SK-N-SH (cell line): ENCODE data around the gene MEGF8. TPM values are rescaled to one million over a fixed set of nuclear protein-coding genes. Genes with fewer than 3 reads are reported as not detected.

Experiments
- CTCF ChIA-PET: fragments of 300-600, 350-600 bp; formaldehyde crosslinking; extraction: SDS; loops from one replicate; lab custom pipeline; 2021; lab: Yijun Ruan, JAX
- POLR2A ChIA-PET: fragments of 350-600 bp; sonication (Branson Sonifier 250); formaldehyde crosslinking; extraction: SDS; loops from one replicate; lab custom pipeline; 2020; ENCODE audit warnings: antibody characterized with exemption, inconsistent platforms; lab: Yijun Ruan, JAX
- DNase-seq: peaks from one replicate; pipeline ENCODE4 v3.0.0; 2012
- H2AFZ ChIP-seq: fragments of 200-600 bp; sonication (generic); 2 replicates; pipeline ENCODE4 v1.8.1; 2016; ENCODE audit warnings: antibody characterized with exemption, mild to moderate bottlenecking, low read depth
- H3F3A ChIP-seq: fragments of 200-600 bp; sonication (generic); replicated peaks from 2 replicates; pipeline ENCODE3; 2016; ENCODE audit warnings: antibody characterized with exemption, mild to moderate bottlenecking; ENCODE audit not compliant: insufficient read depth
- H3K27ac ChIP-seq, 2 experiments: fragments of 200-500 bp in 1 of 2; fragments of 200-600 bp in 1 of 2; sonication (Bioruptor generic) in 1 of 2; sonication (generic), shearing (Covaris generic) in 1 of 2; 2 replicates each; pipeline versions ENCODE4 v1.5.1 to v1.6.1; 2014 to 2016; ENCODE audit warnings: low read depth in 2 of 2, inconsistent platforms in 1 of 2, low read length in 1 of 2, mild to moderate bottlenecking in 1 of 2, mixed read lengths in 1 of 2
- H3K27me3 ChIP-seq: fragments of 200-600 bp; sonication (generic), shearing (Covaris generic); 2 replicates; pipeline ENCODE4 v1.6.1; 2016; ENCODE audit warnings: mixed run types; ENCODE audit not compliant: insufficient read depth
- H3K36me3 ChIP-seq, 2 experiments: fragments of 200-500 bp in 1 of 2; fragments of 200-600 bp in 1 of 2; sonication (Bioruptor generic) in 1 of 2; sonication (generic) in 1 of 2; replicated peaks in 1 of 2; 2 replicates each; pipeline versions ENCODE3 to v1.5.1; 2014 to 2016; ENCODE audit warnings: low read length in 1 of 2, mild to moderate bottlenecking in 1 of 2; ENCODE audit not compliant: insufficient read depth in 2 of 2, control insufficient read depth in 1 of 2
- H3K4me1 ChIP-seq, 2 experiments: fragments of 200-500 bp in 1 of 2; fragments of 200-600 bp in 1 of 2; sonication (Bioruptor generic) in 1 of 2; sonication (generic), shearing (Covaris generic) in 1 of 2; 2 replicates each; pipeline versions ENCODE4 v1.5.1 to v1.6.1; 2014 to 2016; ENCODE audit warnings: low read depth in 1 of 2, low read length in 1 of 2, mixed run types in 1 of 2; ENCODE audit not compliant: insufficient read depth in 2 of 2, control insufficient read depth in 1 of 2
- H3K4me2 ChIP-seq: fragments of 200-600 bp; sonication (generic), shearing (Covaris generic); 2 replicates; pipeline ENCODE4 v1.6.1; 2017; ENCODE audit warnings: mixed run types
- H3K4me3 ChIP-seq, 2 experiments: fragments of 200-500 bp in 1 of 2; fragments of 200-600 bp in 1 of 2; sonication (Bioruptor generic) in 1 of 2; sonication (generic), shearing (Covaris generic) in 1 of 2; 2 replicates each; pipeline versions ENCODE4 v1.5.1 to v1.8.1; 2014 to 2016; ENCODE audit warnings: low read depth in 2 of 2, inconsistent platforms in 1 of 2, low read length in 1 of 2, mild to moderate bottlenecking in 1 of 2, mixed read lengths in 1 of 2, moderate library complexity in 1 of 2
- H3K79me2 ChIP-seq: fragments of 200-600 bp; sonication (generic); 2 replicates; pipeline ENCODE4 v1.8.1; 2017; ENCODE audit warnings: mild to moderate bottlenecking; ENCODE audit not compliant: insufficient read depth
- H3K9ac ChIP-seq: fragments of 200-600 bp; sonication (generic); 2 replicates; pipeline ENCODE4 v1.6.1; 2017; ENCODE audit warnings: mixed run types
- H3K9me2 ChIP-seq: fragments of 200-600 bp; sonication (generic); 2 replicates; pipeline ENCODE4 v1.6.1; 2017; ENCODE audit warnings: mixed run types
- H3K9me3 ChIP-seq: fragments of 200-600 bp; sonication (generic); 2 replicates; pipeline ENCODE4 v1.6.1; 2017; ENCODE audit warnings: mixed run types, mild to moderate bottlenecking, moderate library complexity
- H4K20me1 ChIP-seq: fragments of 200-600 bp; sonication (generic); 2 replicates; pipeline ENCODE4 v1.6.1; 2017; ENCODE audit warnings: mild to moderate bottlenecking, mixed run types; ENCODE audit not compliant: insufficient read depth
- CHD2 ChIP-seq: fragments of 150-350 bp; IDR thresholded peaks from 2 replicates; pipeline ENCODE4 v1.6.1; 2018; ENCODE audit warnings: low read length; ENCODE audit not compliant: partially characterized antibody
- EZH2phosphoT487 ChIP-seq: fragments of 200-600 bp; sonication (generic); IDR thresholded peaks from 2 replicates; pipeline ENCODE4 v1.6.1; 2017; ENCODE audit warnings: low read depth, mixed run types, mild to moderate bottlenecking, antibody characterized with exemption, moderate library complexity, borderline replicate concordance
- FOSL2 ChIP-seq: IDR thresholded peaks from 2 replicates; pipeline ENCODE4 v1.4.0; 2012; ENCODE audit warnings: low read depth, mild to moderate bottlenecking, moderate library complexity, borderline replicate concordance
- GABPA ChIP-seq: IDR thresholded peaks from 2 replicates; pipeline ENCODE4 v1.4.0; 2012; ENCODE audit warnings: low read depth, mild to moderate bottlenecking
- IRF3 ChIP-seq: fragments of 150-350 bp; IDR thresholded peaks from 2 replicates; pipeline ENCODE4 v1.6.1; 2016; ENCODE audit warnings: mild to moderate bottlenecking, low read depth, low read length
- JUND ChIP-seq: IDR thresholded peaks from 2 replicates; pipeline ENCODE4 v1.4.0; 2012
- MEF2A ChIP-seq: IDR thresholded peaks from 2 replicates; pipeline ENCODE4 v1.4.0; 2012; ENCODE audit warnings: low read depth, borderline replicate concordance
- NFIC ChIP-seq: IDR thresholded peaks from 2 replicates; pipeline ENCODE4 v1.4.0; 2012; ENCODE audit warnings: borderline replicate concordance
- TEAD4 ChIP-seq: IDR thresholded peaks from 2 replicates; pipeline ENCODE4 v1.4.0; 2012; ENCODE audit warnings: mild to moderate bottlenecking, borderline replicate concordance; ENCODE audit not compliant: insufficient read depth
- YY1 ChIP-seq: IDR thresholded peaks from 2 replicates; pipeline ENCODE4 v1.4.0; 2012; ENCODE audit warnings: low read depth, mild to moderate bottlenecking
- WGBS: methylation state at CpG from one replicate; pipeline ENCODE4 v1.1.6; 2017; ENCODE audit warnings: low lambda C conversion rate; 5-methylcytosine and 5-hydroxymethylcytosine counted together
- polyA plus RNA-seq, 3 experiments: library from polyadenylated mRNA; depleted of rRNA; stranded (reverse); fragments of >200 nt; gene quantifications; 2 replicates each; pipeline ENCODE4 v1.2.3, GENCODE V29; 2012
- TF ChIP-seq, protein P1 (sequence below): fragments of 150-350 bp; IDR thresholded peaks from 2 replicates; pipeline ENCODE4 v1.6.1; 2017; ENCODE audit warnings: antibody characterized with exemption, low read length, low read depth, borderline replicate concordance
- TF ChIP-seq, protein P2 (sequence below): IDR thresholded peaks from 2 replicates; pipeline ENCODE4 v1.4.0; 2012; ENCODE audit warnings: low read depth, borderline replicate concordance

The MEGF8 gene
- polyA plus RNA-seq, 1 of the 3 experiments (the other 2 are of a cell fraction), result 19.1 TPM

DNA sequence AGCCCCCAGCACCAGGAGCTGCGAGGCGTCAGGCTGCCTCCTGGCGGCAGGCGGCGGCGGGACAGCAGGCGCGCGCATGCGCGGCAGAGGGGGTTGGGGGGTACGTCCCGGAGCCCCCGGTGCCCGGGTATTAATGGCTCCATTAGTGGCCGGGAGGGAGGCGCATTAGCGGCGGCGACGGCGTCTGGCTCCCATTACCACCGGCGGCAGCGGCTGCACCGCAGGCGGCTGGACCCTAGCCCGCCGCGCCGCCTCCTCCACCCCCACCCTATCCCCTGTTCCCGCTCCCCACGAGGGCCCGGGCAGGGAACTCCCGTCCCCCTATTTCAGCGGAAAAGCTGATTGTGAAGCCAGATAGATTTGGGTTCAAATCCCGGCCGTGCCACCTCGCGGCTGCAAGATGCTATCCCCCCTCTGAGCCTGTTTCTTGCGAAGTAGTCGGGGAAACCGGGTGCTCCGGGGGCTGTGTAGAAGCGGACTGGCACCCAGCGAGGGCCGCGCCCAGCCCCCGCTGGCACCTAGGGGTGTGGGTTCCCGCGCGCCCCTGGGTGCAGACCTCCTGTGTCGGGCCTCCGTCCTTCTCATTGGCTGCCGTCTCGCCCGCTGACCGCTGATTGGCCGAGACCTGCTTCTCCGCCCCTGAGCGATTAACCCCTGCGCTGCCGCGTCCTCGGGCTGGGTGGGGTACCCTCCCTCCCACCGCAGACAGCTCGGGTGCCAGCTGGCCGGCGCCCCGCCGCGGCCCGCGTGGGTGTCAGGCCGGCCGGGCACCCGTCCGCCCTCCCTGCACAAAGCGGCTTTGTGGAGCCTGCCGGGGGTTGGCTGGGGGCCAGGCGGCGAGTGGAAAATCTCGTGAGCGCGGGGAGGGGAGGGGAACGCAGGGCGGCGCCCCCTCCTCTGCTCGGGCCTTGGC is 45.3 kb upstream of the MEGF8 start (continued):
- TF ChIP-seq CHD2 (peak; percentile 37), IRF3 (peak; percentile 49), EZH2phosphoT487 (no peak), GABPA (no peak), YY1 (no peak), TEAD4 (no peak)
- TF ChIP-seq, protein P1, sequence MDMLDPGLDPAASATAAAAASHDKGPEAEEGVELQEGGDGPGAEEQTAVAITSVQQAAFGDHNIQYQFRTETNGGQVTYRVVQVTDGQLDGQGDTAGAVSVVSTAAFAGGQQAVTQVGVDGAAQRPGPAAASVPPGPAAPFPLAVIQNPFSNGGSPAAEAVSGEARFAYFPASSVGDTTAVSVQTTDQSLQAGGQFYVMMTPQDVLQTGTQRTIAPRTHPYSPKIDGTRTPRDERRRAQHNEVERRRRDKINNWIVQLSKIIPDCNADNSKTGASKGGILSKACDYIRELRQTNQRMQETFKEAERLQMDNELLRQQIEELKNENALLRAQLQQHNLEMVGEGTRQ, result no peak
- TF ChIP-seq, protein P2, sequence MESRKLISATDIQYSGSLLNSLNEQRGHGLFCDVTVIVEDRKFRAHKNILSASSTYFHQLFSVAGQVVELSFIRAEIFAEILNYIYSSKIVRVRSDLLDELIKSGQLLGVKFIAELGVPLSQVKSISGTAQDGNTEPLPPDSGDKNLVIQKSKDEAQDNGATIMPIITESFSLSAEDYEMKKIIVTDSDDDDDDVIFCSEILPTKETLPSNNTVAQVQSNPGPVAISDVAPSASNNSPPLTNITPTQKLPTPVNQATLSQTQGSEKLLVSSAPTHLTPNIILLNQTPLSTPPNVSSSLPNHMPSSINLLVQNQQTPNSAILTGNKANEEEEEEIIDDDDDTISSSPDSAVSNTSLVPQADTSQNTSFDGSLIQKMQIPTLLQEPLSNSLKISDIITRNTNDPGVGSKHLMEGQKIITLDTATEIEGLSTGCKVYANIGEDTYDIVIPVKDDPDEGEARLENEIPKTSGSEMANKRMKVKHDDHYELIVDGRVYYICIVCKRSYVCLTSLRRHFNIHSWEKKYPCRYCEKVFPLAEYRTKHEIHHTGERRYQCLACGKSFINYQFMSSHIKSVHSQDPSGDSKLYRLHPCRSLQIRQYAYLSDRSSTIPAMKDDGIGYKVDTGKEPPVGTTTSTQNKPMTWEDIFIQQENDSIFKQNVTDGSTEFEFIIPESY, result no peak

DNA sequence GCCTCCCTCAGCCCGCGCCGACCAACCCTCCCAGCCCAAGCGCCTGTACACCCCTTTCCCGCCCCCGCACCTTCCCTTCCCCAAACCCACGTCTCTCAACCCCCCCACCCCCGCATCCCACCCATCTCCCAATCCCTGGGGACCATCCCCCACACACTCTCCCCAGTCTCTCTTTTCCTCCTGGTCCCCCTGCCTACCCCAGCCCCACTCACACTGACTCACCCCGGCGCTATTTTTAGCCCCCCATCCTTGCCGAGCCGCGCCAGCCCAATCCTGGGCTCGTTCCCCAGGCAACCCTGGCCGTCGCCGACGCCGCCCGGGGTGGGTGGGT is 44.7 kb upstream of the MEGF8 start:
- Histone ChIP-seq H2AFZ (no peak overlapping the region), H3K4me1 (peaks cover 52 to 73% of the 10 kb centered on the region in 2 experiments), H4K20me1 (peaks cover 12% of the 10 kb centered on the region; the same call in 1 of the 2 replicates), H3K9ac (peak overlapping the region; percentile 83), H3K9me2 (no peaks in the 10 kb centered on the region), H3K36me3 (peaks cover 3 to 5% of the 10 kb centered on the region in 2 experiments), H3K9me3 (no peaks in the 10 kb centered on the region), H3K79me2 (peaks cover 64% of the 10 kb centered on the region), H3K4me2 (peak overlapping the region; percentile 97), H3K4me3 (peak overlapping the region; percentile 69 to 80), H3K27ac (peak overlapping the region; percentile 93 to 96), H3F3A (peaks cover 52% of the 10 kb centered on the region), H3K27me3 (no peaks in the 10 kb centered on the region)
- DNase-seq, result peak; percentile 58
- peak; percentile 87; the same call in 1 of the 2 replicates for TF ChIP-seq MEF2A
- TF ChIP-seq FOSL2, result peak; percentile 48; the same call in 1 of the 2 replicates
- 0 out of 2 replicates have a peak, but pooled peaks have one; percentile 41 for TF ChIP-seq JUND
- no peak; the same call in 1 of the 2 replicates for TF ChIP-seq NFIC
- POLR2A ChIA-PET, result interaction anchor here (0.7 to 4.2 kb wide), 3 partner anchors 23 to 37 kb away, joined by 7 to 35 read pairs (median 28); partner anchors contain the start of gene GSK3A
- WGBS, result 1% methylated on average over 16 of the region's 20 CpGs
- CTCF ChIA-PET, result interaction anchor here (0.9 to 7.1 kb wide), 9 partner anchors 11 to 282 kb away, joined by 3 to 205 read pairs (median 5); partner anchors contain the start of gene GSK3A
